ENCODE measurements around the gene TUBD1.
A peak's percentile ranks its signal among the peaks of the same experiment; 100 is the strongest.
"Not testable (repeated sequence)": the region's sequence is repeated elsewhere in the genome, so short reads cannot be mapped to it uniquely, and the experiment has no call there.

Gene TUBD1

DNA sequence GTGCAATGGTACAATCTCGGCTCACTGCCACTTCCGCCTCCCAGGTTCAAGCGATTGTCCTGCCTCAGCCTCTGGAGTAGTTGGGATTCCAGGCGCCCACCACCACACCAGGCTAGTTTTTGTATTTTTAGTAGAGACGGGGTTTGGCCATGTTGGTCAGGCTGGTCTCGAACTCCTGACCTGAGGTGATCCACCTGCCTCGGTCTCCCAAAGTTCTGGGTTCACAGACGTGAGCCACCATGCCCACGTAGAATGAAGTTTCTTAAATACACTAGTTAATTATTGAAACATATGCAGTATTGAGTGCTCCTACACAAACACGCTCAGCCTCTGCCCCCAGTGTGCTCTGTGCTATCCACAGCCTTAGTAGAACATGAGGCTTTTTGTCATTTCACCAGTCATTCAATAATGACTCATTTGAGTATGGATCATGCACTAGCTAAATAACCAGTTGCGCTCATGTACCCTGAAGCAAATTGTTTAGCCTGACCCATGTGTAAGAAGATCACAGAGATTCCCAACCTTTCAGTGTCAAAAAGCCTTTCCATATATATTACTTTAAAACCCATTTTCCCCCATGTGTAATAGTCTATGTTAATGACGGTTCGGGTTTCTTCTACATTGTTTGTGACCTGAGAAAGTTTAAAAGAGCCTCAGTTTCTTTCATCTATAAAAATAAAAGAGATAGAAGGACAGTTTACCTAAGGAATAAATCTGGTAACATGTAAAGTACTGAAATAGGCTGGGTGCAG, 49.7 kb downstream of the TUBD1 start:
- no peak for DNase-seq

DNA sequence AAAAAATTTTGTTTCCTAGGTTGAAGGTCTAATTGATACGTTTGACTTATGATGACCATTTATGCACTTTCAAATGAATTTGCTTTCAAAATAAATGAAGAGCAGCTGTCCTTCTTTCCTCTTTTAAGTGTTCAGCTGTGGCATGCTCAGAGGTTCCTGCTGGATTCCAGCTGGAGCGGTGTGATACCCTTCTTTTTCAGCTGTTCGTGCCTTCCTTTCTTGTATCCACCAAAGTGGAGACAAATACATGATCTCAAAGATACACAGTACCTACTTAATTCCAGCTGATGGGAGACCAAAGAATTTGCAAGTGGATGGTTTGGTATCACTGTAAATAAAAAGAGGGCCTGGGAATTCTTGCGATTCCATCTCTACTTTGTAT, 50.9 kb downstream of the TUBD1 start:
- not testable (repeated sequence) for DNase-seq

DNA sequence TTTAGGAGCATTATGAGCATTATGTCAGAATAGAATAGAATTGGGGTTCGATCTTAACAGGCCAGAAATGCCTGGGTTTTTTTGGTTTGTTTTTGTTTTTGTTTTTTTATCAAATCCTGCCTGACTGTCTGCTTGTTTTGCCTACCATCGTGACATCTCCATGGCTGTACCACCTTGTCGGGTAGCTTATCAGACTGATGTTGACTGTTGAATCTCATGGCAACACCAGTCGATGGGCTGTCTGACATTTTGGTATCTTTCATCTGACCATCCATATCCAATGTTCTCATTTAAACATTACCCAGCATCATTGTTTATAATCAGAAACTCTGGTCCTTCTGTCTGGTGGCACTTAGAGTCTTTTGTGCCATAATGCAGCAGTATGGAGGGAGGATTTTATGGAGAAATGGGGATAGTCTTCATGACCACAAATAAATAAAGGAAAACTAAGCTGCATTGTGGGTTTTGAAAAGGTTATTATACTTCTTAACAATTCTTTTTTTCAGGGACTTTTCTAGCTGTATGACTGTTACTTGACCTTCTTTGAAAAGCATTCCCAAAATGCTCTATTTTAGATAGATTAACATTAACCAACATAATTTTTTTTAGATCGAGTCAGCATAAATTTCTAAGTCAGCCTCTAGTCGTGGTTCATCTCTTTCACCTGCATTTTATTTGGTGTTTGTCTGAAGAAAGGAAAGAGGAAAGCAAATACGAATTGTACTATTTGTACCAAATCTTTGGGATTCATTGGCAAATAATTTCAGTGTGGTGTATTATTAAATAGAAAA, 51.5 kb downstream of the TUBD1 start:
- not testable (repeated sequence) for DNase-seq

DNA sequence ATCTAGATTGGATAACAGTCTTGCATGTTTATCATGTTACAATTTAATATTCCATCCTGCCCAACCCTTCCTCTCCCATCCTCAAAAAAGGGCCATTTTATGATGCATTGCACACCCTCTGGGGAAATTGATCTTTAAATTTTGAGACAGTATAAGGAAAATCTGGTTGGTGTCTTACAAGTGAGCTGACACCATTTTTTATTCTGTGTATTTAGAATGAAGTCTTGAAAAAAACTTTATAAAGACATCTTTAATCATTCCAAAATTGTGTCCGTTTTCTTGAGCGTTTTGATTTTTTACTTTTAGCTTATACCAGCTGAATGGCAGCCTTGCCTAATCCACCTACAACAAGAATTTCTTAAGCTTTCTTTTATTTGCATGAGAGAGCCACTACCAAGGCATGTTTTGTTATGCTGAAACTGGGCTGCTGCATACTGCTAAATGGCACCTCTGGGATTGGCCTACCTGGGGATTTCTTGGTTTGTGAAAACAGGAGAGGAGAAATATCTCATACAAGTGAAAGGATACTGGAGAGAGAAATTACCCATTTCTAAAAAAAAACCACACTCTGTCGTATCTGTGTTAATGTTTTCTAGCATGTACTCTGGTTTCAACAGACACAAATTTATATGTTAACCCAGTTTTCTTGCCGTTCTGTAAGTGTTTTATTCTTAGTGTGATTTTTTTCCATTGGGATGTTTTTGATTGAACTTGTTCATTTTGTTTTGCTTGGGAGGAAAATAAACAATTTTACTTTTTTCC, 52.2 kb downstream of the TUBD1 start:
- DNase-seq, result no peak

DNA sequence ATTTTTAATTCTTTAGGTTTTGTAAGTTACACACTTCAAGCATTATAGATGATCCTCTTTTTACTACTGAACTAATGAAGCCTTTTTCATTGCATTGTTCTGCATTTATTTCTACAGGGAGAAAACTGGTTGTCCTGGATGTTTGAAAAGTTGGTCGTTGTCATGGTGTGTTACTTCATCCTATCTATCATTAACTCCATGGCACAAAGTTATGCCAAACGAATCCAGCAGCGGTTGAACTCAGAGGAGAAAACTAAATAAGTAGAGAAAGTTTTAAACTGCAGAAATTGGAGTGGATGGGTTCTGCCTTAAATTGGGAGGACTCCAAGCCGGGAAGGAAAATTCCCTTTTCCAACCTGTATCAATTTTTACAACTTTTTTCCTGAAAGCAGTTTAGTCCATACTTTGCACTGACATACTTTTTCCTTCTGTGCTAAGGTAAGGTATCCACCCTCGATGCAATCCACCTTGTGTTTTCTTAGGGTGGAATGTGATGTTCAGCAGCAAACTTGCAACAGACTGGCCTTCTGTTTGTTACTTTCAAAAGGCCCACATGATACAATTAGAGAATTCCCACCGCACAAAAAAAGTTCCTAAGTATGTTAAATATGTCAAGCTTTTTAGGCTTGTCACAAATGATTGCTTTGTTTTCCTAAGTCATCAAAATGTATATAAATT, 53.0 kb downstream of the TUBD1 start:
- DNase-seq, result no peak

DNA sequence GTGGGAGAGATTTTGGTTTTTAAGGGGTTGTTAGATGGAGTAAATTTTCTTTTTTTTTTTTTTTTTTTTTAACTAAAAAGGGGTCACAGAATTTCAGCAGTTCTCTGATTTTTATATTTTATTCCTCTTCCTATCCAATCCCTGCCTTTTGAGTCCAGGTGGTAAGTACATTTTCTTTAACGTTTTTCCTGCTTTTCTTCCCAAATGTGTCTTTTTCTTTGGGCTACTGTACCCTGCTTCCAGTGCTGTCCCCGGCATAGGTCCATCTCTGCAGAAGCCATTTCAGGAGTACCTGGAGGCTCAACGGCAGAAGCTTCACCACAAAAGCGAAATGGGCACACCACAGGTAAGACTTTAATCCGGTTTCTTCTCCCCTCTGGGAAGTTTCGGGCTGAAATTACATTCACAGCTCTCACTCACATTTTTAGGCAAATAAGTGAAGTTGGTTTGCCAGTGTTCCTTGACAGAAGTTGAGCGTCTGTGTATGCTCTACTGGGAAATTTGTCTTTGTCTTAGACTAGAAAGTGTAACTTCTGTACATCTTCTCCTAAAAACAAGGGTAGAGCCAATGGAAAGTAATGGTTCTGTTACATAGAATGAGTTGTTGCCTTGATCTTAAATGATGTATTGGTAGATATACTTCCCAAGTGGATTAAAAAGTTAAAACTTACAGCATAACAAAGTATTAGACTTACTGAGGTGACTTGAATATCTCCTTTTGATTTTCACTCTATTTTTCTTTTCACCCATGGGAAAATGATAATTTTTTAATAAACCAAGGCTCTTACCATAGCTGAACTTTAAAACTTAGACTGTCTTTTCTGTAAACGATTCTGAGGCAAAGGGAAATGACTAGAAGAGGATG, 54.5 kb downstream of the TUBD1 start:
- no peak for DNase-seq

DNA sequence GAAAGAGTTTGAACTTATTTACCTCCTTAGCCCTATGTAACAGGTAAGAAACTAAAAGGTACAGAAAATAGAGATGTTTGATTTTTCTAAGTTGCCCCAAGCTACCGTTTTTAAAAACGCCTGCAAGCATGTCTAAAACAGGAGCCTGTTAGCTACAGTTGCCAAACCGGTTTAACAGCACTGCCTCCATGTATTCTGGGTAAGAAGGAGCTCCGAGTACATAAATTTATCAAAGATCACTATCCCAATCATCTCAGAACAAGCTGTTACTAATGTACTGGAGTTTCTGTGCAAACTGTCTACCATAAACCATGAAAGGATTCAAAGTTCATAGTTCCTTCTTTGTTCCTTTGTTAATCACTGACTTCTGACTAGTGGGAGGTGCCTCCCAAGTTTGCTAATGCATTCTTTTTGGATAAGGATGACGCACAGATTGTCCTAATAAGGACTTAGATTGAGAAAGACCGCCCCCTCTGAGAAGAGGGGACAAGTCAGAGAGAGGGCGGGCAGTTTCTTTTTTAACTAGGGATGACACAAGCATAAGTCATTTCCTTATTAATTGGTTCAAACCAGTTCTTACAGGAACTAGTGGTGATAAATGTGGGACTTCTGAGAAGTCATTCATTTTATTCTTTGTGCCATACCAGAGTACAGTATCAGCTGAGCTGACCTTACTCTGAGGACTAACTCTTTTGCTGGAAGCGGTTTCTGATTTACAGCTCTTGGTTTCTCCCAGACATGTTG, 55.3 kb downstream of the TUBD1 start:
- DNase-seq, result peak; percentile 18

DNA sequence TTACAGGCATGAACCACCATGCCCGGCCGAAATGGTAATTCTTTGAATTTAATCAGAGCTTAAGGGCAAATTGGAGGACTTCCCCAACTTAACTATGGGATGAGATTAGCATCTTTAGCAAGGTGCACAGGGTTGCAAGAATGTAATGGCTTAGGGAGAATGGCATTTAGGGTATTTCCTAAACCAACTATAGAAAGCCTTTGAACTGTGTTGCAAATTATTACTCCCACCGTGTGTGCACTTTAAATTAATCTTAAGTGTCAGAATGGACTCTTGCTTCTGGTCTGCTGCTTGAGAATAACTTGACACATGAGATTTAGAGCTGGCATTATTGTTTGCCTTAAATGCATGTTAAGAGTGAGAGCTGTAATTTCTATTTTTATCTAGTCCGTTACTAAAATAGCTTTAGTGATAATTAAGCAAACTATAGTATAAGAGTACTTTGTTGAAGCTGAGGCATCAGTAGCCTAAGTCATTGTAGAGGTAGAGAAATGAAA, 59.8 kb downstream of the TUBD1 start:
- no peak for DNase-seq

DNA sequence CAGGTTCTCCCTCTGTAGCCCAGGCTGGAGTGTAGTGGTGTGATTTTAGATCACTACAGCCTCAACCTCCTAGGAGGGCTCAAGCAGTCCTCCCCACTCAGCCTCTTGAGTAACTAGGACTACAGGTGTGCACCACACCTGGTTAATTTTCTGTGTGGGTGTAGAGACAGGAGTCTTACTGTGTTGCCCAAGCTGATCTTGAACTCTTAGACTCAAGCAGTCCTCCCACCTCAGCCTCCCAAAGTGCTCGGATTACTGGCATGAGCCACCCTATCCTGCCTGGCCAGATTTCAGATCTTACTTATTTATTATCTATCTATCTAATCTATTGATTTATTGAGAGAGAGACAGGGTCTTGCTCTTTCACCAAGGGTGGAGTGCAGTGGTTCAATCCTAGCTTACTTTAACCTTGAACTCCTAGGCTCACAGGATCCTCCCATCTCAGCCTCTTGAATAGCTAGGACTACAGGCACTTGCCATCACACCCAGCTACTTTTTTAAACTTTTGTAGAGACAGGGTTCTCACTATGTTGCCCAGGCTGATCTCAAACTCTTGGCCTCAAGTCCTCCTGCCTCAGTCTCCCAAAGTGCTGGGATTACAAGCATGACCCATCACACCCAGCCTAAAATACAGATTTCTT, 61.8 kb downstream of the TUBD1 start:
- no peak for DNase-seq

DNA sequence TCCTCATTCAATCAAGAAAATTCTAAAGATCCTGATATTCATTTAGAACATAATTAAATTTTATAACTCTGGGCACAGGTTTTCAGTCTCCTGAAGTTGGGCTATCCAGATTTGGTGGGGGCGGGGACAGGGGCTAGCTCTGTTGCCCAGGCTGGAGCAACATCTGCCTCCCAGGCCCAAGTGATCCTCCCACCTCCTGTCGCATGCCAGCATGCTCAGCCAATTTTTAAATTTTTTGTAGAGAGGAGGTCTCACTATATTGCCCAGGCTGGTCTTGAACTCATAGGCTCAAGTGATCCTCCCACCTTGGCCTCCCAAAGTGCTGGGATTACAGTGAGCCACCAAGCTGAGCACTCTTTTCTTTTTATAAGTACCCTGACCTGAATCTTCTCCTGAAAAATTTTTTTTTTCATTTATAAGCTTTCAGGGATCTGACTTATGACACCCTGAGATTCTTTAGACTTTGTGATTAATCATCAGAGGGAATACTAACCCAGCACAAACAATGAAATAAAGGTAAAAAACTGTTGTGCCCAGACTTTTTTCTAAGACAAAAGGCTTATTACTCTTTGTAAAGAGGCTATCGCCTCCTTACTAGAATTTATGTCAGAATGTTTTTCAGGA, 62.6 kb downstream of the TUBD1 start:
- DNase-seq, result no peak

DNA sequence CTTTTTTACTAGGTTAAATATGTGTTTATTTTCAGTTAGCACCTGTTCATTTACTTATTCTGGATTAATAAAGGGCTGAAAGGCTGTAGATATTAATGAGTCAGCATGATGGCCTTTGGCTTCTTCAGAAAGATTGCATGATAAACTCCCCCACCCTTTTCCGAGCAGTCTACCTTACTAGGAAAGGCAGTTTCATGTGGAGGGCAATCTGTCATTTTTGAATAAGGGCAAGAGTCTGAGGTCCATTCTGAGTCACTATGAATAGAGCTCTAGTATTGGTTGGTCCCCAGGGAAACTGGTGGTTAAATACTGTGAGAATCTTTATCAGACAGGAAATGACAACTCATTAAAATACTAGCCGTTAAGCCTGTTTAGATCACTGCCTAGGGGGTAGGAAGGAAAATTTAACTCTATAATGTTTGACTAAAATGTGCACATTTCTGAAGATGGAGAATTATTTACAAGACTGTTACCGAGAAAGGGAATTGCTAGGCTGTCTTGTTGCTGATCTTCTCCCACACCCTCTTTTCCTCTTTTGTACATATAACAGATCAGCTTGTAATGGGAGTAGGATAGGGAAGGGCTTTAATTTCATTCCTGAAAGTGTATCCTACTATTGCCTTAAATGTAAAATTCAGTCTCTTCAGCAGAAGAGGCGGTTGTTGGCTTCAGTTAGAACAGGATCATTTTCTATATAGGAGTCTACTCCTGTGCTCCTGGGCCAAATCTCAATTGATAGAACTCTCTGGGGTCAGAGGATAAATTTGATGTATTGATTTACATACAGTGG, 63.3 kb downstream of the TUBD1 start:
- DNase-seq, result no peak

DNA sequence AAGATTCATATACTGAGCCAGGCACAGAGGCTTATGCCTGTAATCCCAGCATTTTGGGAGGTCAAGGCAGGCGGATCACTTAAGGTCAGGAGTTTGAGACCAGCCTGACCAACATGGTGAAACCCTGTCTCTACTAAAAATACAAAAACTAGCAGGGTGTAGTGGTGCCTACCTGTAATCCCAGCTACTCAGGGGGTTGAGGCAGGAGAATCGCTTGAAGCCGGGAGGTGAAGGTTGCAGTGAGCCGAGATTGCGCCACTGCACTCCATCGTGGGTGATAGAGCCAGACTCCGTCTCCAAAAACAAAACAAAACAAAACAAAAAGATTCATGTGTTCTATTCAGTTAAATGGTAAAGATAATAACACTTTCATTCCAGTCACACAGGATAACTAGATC, 63.9 kb downstream of the TUBD1 start:
- DNase-seq, result not testable (repeated sequence)

DNA sequence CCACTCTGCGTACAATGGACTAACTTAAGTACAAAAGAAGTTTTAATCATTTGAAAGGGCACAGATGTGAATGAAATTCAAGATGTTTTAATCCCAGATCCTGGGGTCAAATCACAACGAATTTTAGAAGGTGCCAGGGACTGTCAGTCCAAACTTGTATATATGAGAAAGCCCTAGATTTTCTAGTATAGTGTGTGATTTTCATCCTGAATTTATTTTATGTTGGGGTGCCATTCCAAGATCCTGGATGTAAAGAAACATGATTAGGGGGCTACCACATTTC, 64.3 kb downstream of the TUBD1 start:
- DNase-seq, result no peak

DNA sequence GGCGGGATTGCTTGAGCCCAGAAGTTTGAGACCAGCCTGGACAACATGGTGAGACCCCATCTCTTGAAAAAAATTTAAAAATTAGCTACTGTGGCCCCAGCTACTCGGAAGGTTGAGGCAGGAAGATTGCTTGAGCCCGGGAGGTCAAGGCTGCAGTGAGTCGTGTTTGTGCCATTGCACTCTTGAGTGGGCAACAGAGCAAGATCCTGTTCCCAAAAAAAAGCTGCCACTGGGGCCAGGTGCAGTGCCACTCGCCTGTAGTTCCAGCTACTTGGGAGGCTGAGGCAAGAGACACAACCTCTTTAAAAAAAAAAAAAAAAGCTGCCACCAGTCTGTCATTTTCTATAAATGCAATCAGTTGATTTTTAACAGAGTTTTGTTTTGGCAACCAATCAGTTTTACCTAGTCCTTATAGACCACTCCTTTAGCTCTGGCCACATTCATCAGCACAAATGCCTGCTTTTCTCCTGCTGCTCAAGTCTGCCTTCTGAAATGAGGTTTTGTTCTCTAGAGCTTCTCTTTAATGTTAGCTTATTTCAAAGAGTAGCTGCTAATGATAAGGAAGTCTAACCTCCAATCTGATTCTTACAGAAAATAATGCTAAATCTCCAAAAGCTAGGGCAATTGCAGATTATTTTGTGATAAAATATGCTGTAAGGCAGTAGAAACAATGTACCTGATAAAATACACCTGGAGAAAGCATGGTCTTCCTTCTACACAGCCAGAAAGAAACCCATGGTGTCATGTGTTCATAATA, 64.8 kb downstream of the TUBD1 start:
- DNase-seq, result no peak

DNA sequence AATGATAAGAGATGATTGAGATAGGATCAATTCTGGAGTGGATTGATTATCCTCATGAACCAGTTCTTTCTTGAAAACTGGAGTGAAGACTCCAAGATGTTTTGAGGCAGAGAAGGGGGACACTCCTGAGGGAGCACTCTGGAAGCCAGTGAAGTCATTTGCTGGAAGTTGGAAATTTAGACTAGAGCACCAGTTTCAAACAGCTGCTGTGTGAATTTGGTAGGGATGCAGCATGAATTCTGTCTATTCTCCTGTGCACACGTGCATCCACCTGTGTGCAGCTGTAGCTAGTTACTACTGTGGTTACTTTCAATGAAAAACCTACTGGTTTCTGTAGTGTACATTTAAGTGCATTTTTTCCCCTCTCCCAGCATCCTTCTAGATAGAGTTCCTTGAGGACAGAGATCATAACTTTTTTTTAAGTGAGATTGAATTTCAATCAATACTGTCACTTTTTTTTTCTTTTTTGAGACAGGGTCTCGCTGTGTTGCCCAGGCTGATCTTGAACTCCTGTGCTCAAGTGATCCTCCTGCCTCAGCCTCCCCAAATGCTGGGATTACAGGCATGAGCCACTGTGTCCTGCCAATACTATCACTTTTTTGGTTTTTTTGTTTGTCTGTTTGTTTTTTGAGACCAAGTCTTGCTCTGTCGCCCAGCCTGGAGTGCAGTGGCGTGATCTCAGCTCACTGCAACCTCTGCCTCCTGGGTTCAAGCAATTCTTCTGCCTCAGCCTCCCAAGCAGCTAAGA, 65.9 kb downstream of the TUBD1 start:
- DNase-seq, result no peak

DNA sequence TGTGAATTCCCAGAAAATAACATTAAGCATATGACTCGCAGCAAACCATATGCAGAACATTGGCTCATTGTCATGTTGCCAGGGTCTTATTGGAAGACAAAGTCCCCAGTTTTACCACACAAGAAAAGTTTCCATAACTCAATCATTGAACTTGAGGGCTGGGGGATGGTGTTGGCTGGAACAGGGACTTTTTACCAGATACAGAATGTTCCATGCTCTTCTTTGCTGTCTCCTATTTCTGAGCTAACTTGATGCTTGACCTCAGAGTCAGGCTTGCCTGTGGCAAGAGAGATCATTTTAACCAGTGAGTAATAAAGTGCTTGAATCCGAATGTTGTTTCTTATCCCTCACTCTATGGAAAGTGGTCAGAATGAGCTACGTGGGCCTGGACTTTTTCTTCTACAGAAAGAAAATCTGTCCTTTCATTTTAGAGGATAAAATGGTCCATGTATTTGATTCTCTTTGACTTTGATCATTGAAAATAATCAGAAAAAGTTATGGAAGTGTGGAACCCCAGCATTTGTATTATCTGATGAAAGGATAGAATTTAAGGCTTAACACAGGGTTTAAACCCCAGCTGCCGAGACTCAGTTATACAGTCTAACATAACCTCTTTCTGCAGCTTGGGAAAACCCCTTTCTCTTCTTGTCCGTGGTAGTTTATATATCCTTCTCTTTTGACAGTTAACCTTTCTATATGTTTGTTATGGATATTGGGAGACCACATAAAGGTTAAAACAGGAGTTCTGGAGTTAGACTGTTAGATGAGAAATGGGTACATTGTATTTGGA, 67.0 kb downstream of the TUBD1 start:
- DNase-seq, result no peak

DNA sequence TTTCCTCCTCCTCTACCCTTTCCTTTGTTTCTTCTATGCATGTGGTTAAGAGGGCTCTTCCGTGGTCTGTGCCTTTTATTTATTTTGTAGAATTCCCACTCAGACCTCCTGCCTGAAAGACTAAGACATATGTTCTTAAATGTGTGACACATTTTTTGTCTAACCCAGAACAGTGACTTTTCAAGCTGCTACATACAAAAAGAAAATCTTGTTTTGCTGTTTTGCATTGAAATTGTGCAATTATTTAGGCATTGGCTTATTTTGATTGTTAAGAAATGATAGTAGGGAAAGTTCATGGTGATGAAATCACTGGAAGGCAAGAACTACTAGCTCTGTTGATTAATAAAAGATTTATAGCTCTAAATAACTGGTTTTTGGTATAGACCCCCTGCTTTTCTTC, 76.8 kb downstream of the TUBD1 start:
- no peak for DNase-seq

Measured in retina (tissue), 1 donor.